Progenitor cell of endocrine pancreas (in vitro differentiated cells): ENCODE results near the gene STK16. TPM values are rescaled to one million over a fixed set of nuclear protein-coding genes. Genes with fewer than 3 reads are reported as not detected.
"Not testable (repeated sequence)": the region's sequence is repeated elsewhere in the genome, so short reads cannot be mapped to it uniquely, and the experiment has no call there.

Experiments
- DNase-seq: peaks from one replicate; pipeline ENCODE4 v3.0.0; 2021; ENCODE audit warnings: low spot score; ENCODE audit not compliant: unreplicated experiment
- H3K27ac Mint-ChIP-seq: 2 replicates; pipeline ENCODE4 v1.8.0; 2021; ENCODE audit warnings: mild to moderate bottlenecking, moderate library complexity, mixed read lengths
- H3K27me3 Mint-ChIP-seq: 2 replicates; pipeline ENCODE4 v1.8.0; 2021; ENCODE audit warnings: mixed read lengths
- H3K36me3 Mint-ChIP-seq: 2 replicates; pipeline ENCODE4 v1.8.0; 2022; ENCODE audit warnings: mixed read lengths; ENCODE audit not compliant: insufficient read depth
- H3K4me1 Mint-ChIP-seq: 2 replicates; pipeline ENCODE4 v1.8.0; 2021; ENCODE audit warnings: low read depth, mixed read lengths
- H3K4me3 Mint-ChIP-seq: 2 replicates; pipeline ENCODE4 v1.8.0; 2021; ENCODE audit warnings: low read depth, mild to moderate bottlenecking, moderate library complexity, mixed read lengths
- H3K9me3 Mint-ChIP-seq: 2 replicates; pipeline ENCODE4 v1.8.0; 2021; ENCODE audit warnings: low read depth, mixed read lengths
- long read RNA-seq: library from polyadenylated mRNA; unstranded; transcript quantifications from one replicate; pipeline ENCODE4 v2.0.0, GENCODE V29; 2020
- total RNA-seq: library from RNA; stranded (reverse); gene quantifications from 2 replicates; pipeline ENCODE4 v1.2.1, GENCODE V29; 2021
- TF ChIP-seq, protein P1 (sequence below): fragments of 200-600 bp; sonication (generic); IDR thresholded peaks from one replicate; pipeline ENCODE4 v1.5.0; 2021; ENCODE audit warnings: antibody characterized with exemption, mild to moderate bottlenecking; ENCODE audit not compliant: unreplicated experiment

STK16 gene, protein sequence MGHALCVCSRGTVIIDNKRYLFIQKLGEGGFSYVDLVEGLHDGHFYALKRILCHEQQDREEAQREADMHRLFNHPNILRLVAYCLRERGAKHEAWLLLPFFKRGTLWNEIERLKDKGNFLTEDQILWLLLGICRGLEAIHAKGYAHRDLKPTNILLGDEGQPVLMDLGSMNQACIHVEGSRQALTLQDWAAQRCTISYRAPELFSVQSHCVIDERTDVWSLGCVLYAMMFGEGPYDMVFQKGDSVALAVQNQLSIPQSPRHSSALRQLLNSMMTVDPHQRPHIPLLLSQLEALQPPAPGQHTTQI
- total RNA-seq = 23.2 and 24.1 TPM in 2 replicates
- long read RNA-seq, partial matches to known transcripts = 0 of 13 reads
- long read RNA-seq, other reads (novel, unspliced or antisense) = 6 of 13 reads

GRCh38 chr2:219245148-219245898 lies at the start of gene STK16, which contains the start of gene GLB1L:
Gene STK16 (plus strand): TSS chr2:219245479. CDS start chr2:219246000, 521 bp downstream.
Gene GLB1L (minus strand): TSS chr2:219245444. CDS start chr2:219243573, 1,871 bp downstream.
- peak; percentile 93 for DNase-seq
- peaks cover 21% of the 10 kb centered on the region for H3K4me1 Mint-ChIP-seq
- no peaks in the 10 kb centered on the region for H3K9me3 Mint-ChIP-seq
- no peaks in the 10 kb centered on the region for H3K27me3 Mint-ChIP-seq
- TF ChIP-seq, protein P1, sequence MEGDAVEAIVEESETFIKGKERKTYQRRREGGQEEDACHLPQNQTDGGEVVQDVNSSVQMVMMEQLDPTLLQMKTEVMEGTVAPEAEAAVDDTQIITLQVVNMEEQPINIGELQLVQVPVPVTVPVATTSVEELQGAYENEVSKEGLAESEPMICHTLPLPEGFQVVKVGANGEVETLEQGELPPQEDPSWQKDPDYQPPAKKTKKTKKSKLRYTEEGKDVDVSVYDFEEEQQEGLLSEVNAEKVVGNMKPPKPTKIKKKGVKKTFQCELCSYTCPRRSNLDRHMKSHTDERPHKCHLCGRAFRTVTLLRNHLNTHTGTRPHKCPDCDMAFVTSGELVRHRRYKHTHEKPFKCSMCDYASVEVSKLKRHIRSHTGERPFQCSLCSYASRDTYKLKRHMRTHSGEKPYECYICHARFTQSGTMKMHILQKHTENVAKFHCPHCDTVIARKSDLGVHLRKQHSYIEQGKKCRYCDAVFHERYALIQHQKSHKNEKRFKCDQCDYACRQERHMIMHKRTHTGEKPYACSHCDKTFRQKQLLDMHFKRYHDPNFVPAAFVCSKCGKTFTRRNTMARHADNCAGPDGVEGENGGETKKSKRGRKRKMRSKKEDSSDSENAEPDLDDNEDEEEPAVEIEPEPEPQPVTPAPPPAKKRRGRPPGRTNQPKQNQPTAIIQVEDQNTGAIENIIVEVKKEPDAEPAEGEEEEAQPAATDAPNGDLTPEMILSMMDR = no peak
- no peaks in the 10 kb centered on the region for H3K36me3 Mint-ChIP-seq
- H3K27ac Mint-ChIP-seq = peak within 1 kb of the TSS; percentile 99
- H3K4me3 Mint-ChIP-seq = peak within 1 kb of the TSS; percentile 89

DNA sequence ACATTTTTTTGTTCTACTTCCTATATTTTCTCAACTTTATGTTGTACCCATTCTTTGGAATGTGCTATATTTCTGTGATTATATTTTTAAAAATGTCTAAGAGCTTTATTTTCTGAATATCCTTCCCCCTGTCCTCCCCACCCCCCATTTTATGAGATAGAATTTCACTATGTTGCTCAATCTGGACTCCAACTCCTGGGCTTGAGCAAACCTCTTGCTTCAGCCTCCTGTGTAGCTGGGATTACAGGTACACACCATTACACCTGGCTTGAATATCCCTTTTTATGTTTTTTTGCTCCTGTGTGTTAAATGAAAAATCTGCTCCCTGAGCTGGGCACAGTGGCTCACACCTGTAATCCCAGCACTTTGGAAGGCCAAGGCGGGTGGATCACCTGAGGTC lies 47.9 kb upstream of the STK16 start:
- Mint-ChIP-seq H3K27me3 (peaks cover 9% of the 10 kb centered on the region), H3K9me3 (no peaks in the 10 kb centered on the region), H3K4me3 (no peak overlapping the region), H3K4me1 (no peaks in the 10 kb centered on the region), H3K27ac (no peak overlapping the region), H3K36me3 (no peaks in the 10 kb centered on the region)
- TF ChIP-seq, protein P1 = no peak
- no peak for DNase-seq

DNA sequence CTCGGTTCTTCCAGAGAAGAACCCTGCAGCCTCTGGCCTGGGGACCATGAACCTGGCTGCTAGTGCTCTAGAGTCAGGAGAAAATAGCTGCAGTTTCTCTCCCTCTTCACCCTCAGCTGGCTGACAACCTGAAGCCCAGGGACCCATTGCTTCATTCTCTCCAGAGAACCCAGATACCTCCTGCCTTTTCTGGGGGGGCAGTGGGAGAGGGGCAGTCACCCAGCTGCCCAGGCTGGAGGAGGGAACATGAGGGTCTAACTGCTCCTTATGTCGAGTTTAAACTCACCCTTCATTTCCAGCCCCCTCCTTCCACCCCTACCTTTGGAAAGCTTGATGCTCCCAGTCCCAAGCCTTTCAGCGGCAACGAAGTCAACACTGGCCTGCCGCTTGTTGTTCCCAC lies 46.3 kb upstream of the STK16 start:
- Mint-ChIP-seq H3K27me3 (peaks cover 14% of the 10 kb centered on the region), H3K9me3 (no peaks in the 10 kb centered on the region), H3K4me1 (no peaks in the 10 kb centered on the region), H3K27ac (no peak overlapping the region), H3K4me3 (no peak overlapping the region), H3K36me3 (no peaks in the 10 kb centered on the region)
- no peak for DNase-seq
- TF ChIP-seq, protein P1 = no peak

GRCh38 chr2:219199470-219200211 lies 45.6 kb upstream of the STK16 start:
- Mint-ChIP-seq H3K27ac (no peak overlapping the region), H3K9me3 (no peaks in the 10 kb centered on the region), H3K4me3 (no peak overlapping the region), H3K4me1 (no peaks in the 10 kb centered on the region), H3K36me3 (no peaks in the 10 kb centered on the region), H3K27me3 (peaks cover 14% of the 10 kb centered on the region)
- no peak for DNase-seq
- TF ChIP-seq, protein P1 = no peak

DNA sequence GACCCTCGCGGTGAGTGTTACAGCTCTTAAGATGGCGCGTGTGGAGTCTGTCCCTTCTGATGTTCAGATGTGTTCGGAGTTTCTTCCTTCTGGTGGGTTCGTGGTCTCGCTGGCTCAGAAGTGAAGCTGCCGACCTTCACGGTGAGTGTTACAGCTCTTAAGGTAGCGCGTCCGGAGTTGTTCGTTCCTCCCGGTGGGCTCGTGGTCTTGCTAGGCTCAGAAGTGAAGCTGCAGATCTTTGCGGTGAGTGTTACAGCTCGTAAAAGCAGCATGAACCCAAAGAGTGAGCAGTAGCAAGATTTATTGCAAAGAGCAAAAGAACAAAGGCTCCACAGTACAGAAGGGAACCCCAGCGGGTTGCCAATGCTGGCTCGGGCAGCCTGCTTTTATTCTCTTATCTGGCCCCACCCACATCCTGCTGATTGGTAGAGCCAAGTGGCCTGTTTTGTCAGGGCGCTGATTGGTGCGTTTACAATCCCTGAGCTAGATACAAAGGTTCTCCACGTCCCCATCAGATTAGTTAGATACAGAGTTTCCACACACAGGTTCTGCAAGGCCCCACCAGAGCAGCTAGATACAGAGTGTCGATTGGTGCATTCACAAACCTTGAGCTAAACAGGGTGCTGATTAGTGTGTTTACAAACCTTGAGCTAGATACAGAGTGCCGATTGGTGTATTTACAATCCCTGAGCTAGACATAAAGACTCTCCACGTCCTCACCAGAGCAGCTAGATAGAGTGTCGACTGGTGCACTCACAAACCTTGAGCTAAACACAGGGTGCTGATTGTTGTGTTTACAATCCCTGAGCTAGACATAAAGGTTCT lies 44.6 kb upstream of the STK16 start:
- H3K27me3 Mint-ChIP-seq = peaks cover 10% of the 10 kb centered on the region
- H3K4me1 Mint-ChIP-seq, H3K4me3 Mint-ChIP-seq, H3K27ac Mint-ChIP-seq, DNase-seq, H3K36me3 Mint-ChIP-seq, H3K9me3 Mint-ChIP-seq: not testable (repeated sequence)

GRCh38 chr2:219201331-219201730 lies 43.9 kb upstream of the STK16 start:
- H3K4me1 Mint-ChIP-seq, H3K4me3 Mint-ChIP-seq, H3K27ac Mint-ChIP-seq, H3K36me3 Mint-ChIP-seq, DNase-seq, H3K9me3 Mint-ChIP-seq: not testable (repeated sequence)
- H3K27me3 Mint-ChIP-seq = peaks cover 10% of the 10 kb centered on the region
